NCI-H128 (cell line): ENCODE results near the gene ITM2C.

Experiments
- DNase-seq: peaks from one replicate; lab custom pipeline; 2025; ENCODE audit not compliant: unreplicated experiment; lab: John Stamatoyannopoulos, UW

ITM2C gene

DNA sequence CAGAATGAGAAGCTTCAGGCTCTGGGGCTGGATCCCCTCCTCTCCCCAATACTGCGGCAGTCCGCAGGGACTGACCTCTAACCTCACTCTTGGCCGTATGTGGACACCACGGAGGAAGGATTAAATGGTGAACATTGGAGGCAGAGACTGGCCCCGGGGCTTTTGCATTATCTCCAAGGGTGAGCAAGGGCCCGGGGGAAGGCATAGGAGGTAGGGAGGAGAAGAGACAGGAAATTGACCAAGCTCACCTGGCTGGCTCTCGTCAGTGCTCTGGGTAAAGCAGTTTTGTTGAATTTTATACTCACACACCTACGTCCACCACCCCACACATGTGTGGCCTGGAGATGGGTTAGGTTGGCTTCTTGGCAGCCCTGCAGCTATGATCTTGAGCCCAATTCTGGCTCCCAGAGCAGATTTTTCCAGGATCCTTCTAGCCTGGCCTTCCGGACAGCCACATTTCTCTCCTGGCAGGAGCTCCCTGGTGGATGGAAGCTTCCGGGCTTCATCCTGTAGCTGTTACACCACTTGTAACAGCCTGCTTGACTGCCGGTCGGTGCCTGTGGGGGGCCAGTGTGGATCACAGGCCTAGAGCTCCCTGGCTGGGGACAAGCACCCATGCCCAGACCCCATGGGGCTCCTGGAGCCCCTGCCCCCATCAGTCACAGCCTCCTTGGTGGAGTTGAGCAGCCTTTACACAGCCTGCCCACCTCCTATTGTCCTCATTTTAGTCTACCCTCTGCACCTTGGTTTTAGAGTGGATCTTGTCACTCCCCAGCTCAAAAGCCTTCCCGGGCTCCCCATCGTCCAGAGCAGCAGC is 7.6 kb downstream of the ITM2C start:
- DNase-seq, result no peak

DNA sequence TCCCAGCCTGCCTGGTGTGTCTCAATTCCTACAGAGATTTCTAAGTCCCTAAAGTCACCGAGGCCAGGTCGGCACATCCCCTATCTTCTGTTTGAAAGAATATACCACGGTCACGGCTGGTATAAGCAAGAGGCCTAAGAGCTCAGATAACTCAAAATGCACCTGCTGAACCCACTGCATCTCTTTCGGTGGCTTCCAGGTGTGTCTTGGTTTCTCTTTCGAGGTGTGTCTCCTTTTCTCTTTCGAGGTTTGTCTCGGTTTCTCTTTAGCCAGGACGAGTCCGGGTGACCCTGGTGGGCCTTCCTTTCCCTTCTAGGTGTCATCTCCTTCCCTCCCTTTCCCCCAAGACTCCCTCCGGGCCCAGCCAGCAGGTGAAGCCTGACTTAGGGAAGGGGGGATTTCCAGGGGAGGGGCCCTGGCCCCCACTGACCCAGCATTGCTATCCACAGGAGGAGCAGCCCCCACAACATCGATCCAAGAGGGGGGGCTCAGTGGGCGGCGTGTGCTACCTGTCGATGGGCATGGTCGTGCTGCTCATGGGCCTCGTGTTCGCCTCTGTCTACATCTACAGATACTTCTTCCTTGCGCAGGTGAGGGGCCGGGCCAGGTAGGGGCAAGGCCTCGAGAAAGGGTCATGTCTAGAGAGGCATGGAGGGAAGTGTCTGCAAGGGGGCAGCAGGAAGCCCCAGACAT is 8.4 kb downstream of the ITM2C start:
- DNase-seq, result no peak

DNA sequence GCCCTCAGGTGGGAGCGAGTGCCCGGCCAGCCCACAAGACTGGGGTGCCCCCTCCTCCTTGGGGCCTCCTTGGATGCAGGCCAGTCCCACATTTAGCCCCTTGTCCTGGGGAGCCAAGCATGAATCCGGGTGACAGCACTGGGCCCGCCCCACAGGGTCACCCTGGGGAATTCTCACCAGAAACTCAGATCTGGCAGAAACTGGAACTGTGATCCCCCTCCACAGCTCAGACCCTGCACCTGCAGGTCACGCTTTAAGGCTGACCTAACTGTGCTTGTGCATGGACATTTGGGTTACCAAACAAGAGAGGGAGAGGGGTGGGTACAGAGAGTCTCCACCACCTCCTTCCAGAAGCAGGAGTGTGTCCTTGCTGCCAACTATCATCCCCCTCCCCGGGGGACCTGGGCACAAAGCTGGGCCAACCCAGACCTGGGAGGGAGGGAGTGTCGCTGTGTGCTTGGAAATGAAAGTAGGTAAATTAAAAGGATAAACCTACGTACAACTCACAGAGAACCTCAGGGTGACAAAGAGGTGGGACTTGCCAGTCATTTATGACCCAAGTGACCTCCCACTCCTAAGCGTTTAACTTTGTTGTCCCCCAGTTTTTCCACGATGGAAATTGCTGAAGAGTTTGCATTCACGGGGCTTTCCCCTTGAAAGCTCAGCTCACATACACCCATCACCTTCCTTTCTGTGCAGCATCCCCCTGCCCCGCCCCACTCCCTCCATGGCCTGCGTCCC is 9.1 kb downstream of the ITM2C start:
- no peak for DNase-seq

DNA sequence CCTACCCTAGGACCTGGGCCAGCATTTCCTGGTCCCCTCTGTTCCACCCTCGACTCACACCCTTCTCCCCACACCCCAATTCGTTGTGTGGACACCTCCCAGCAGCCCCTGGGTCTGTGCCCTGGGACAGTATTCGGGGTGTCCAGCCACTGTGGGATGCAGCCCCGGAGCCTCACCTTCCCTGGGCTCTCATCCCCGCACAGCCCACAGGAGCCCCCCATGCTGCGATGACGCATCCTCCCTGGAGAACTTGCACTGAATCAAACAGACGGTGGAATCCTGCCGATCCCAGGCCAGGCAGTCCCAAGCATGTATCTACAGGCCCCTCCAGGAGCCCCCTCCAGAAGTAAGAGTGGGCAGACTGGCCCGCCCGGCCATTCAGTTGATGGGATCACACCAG is 9.7 kb downstream of the ITM2C start:
- no peak for DNase-seq

DNA sequence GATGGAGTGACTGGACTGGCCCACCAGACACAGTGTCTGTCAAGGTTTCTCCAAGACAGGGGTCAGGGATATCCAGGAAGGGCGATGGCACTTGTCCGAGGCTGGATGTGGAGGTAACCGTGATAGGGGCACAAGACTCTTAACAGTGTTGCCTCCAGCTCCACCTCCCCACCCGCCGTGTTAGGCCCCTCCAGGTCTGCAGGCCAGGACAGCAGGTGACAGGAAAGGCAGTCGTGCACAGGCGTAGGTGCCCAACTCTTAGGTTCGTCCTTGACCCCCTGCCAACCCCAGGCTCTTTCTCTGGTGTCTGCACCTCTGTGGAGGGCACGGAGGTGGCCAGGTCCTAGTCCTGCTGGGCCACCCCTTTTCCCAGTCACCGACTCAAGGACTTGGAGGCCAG is 10.1 kb downstream of the ITM2C start:
- no peak for DNase-seq

DNA sequence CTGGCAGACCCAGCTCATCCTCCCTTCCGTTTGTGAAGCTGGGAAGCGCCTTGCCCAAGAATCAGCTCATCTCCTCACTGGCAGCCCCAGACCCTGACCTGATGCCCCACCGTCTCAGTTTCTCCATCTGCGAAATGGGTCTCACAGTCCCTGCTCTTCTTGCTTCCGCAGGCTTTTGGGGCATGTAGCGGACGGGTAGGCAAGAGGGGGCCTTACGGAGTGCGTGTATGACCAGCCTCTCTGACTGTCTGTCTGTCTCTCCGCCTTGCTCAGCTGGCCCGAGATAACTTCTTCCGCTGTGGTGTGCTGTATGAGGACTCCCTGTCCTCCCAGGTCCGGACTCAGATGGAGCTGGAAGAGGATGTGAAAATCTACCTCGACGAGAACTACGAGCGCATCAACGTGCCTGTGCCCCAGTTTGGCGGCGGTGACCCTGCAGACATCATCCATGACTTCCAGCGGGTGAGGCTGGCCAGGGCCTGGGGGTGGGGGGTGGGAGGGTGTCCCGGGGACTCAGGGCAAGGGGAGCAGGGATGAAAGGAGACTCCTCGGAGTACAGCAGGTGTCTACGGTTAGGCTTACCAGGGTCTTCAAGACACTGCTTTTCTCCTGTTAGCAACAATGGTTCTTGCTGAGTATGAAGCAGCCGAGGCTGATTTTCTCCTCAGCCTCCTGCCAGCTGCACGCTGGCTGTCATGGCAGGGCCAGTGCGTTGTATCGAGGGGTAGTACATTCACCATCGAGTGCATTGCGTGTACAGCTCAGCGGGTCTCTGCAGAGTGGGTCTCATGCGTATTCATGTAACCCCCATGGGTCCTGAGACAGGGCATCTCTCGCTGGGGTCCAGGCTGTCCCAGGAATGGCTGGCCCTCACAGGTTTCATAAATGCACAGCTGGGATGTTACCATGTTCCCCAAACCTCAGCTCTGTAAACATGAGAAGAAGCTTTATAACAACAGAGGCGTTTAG is 10.9 kb downstream of the ITM2C start:
- DNase-seq, result no peak

DNA sequence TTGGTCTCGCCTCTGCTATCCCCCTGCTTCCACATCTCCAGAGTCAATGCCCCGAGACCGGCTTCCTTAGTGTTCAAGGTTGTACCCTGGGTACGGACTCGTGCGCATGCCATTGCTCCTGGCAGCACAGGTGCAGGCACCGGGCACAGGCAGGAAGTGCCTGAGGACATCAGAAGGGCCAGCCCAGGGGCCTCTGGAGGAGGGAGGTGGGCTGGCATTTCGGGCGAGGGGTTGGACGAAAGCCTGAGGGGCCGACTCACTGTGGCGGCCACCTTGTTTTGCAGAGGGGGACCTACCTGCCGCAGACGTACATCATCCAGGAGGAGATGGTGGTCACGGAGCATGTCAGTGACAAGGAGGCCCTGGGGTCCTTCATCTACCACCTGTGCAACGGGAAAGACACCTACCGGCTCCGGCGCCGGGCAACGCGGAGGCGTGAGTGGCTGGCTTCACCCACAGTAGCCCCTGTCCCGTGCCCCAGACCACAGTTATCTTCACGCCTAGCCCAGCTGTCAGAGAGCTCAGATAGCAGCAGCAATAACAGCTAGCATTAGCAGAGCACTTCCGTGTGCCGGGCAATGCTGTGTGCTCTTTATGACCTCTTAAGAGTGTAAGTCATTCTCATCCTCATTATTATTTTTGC is 12.5 kb downstream of the ITM2C start:
- no peak for DNase-seq

DNA sequence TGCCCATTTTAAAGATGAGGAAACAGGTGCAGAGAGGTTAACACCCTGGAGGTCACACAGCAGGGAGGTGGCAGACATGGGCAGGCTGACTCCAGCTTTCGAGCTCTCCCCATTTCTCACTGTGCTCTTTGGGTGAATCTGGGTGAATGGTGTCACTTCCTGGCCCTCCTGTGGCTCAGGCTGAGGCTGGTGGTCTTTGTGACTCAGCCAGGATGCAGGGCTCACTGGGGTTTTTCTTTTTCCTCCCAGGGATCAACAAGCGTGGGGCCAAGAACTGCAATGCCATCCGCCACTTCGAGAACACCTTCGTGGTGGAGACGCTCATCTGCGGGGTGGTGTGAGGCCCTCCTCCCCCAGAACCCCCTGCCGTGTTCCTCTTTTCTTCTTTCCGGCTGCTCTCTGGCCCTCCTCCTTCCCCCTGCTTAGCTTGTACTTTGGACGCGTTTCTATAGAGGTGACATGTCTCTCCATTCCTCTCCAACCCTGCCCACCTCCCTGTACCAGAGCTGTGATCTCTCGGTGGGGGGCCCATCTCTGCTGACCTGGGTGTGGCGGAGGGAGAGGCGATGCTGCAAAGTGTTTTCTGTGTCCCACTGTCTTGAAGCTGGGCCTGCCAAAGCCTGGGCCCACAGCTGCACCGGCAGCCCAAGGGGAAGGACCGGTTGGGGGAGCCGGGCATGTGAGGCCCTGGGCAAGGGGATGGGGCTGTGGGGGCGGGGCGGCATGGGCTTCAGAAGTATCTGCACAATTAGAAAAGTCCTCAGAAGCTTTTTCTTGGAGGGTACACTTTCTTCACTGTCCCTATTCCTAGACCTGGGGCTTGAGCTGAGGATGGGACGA is 13.2 kb downstream of the ITM2C start:
- no peak for DNase-seq

DNA sequence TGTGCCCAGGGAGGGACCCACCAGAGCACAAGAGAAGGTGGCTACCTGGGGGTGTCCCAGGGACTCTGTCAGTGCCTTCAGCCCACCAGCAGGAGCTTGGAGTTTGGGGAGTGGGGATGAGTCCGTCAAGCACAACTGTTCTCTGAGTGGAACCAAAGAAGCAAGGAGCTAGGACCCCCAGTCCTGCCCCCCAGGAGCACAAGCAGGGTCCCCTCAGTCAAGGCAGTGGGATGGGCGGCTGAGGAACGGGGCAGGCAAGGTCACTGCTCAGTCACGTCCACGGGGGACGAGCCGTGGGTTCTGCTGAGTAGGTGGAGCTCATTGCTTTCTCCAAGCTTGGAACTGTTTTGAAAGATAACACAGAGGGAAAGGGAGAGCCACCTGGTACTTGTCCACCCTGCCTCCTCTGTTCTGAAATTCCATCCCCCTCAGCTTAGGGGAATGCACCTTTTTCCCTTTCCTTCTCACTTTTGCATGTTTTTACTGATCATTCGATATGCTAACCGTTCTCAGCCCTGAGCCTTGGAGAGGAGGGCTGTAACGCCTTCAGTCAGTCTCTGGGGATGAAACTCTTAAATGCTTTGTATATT is 14.0 kb downstream of the ITM2C start:
- no peak for DNase-seq

DNA sequence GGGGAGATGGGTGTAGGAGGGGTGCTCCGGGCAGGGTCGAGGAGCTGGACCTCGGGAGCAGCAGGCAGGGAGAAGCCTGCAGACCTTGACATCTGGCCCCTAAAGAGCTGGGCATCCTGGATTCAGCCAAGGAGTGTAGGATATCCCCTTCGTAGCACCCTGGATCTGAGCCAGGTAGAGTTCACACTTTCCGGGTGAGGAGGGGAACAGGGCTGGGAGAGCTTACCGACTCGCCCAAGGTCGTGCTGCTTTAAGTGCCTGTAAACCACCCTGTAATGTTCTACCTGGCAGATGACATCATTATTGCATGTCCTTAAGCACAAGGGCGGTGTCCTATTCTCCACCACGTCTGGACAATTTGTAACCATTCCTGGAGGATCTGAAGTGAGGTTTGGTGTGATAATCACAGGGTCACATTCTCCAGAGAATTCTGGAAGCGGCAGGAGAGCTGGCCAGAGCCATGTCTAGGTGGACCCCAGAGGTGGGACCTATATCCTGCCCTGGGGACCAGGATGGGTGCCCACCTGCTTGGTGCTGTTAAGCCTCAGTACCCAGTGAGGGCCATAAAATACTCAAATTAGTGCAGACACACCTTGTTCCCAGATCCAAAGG is 14.6 kb downstream of the ITM2C start:
- DNase-seq, result no peak

DNA sequence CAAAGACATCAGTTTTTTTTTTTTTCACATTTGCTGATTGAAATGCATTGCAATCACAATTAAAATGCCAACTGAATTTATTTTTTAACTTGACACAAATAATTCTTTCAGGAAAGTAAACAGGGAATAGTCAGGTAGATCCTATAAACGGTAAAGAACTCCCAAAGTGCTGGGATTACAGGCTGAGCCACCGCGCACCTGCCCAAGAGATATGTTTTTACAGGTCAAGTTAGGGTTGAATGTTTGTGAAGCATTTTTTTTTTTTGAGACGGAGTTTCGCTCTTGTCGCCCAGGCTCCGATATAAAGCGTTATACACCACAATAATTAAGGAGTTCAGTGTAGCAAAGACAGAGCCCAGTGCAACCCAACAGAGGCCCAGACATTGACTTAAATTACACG is 15.1 kb downstream of the ITM2C start:
- no peak for DNase-seq

DNA sequence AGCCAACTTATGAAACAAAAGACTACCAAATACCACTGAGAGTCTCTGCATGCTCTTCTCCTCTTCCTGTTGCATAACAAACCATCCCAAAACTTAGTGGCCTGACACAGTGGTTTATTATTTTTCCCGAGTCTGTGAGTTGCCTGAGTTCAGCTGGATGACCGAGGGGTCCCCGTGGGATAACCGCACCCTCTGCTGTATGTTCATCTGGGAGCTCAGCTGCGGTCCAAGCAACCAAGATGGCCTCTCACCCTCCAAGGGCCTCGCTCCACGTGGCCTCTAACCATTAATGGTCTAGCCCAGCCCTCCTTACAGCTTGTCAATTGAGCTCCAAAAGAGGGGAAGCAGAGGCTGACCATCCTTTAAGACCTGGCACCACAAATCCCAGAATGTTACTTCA is 17.1 kb downstream of the ITM2C start:
- no peak for DNase-seq

DNA sequence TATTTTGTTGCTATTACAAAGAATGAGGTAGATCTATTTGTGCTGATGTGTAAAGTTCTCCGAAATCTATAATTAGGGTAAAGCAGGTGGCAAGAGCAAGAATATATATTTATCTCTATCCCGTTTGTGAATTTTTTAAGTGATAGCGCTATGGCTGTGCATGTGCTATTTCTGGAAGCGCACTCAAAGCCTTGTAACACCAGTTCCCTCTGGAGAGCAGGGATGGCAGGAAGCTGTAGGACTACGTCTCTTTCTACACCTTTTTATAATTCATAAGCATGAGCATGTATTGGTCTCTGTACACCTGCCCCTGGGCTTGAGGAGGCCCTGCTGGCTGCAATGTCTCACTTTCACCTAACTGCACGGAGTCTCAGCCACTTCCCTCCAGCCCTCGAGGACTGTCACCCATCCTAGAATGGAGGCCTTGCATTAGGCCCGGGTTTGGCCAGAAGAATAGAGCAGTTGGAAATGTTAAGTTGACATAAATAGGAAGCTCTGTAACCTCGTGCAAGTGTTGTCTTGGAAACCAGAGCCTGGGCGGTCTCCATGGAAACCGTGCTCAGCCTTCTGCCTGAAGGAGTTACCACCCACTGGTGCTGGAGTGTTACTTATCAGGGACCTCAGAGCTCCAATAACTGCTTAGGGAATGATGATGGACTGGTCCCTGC is 20.9 kb downstream of the ITM2C start:
- DNase-seq, result no peak

DNA sequence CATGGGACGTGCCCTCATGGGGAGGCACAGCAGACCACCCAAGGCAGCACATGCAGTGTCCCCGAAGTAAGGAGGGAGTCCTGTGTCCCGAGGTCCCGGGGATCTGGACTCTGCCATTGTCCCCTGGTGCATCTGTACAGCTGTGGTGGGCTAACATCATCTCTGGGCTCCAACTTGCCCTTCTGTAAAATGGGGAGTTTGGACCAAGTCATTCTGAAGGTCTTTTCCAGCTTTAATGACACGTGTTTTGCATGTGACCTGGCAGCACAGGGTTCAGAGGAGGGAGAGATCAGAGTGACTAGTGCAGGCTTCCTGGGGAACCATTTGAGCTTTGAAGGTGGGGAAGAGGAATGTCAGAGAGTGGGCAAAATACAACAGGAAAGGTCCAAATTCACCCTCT is 21.5 kb downstream of the ITM2C start:
- DNase-seq, result no peak

DNA sequence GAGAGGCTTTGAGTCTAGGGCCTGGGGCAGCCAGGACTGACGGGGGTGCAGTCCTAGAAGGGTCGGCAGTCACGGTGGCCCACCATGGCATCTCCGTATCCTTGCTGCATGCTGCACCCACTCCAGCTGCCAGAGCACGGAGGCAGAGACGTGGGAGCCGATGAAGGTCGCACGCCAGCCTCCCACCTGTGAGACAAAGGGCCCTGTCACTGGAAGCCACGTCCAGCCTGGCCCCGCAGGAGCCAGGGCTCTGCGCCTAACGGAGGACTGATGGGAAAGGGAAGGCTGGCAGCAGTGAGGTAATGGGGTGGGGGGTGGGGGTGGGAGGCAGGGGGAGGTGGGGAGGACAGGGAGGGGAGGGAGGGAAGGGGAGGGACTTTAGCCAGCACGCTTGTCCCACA is 21.9 kb downstream of the ITM2C start:
- DNase-seq, result no peak

DNA sequence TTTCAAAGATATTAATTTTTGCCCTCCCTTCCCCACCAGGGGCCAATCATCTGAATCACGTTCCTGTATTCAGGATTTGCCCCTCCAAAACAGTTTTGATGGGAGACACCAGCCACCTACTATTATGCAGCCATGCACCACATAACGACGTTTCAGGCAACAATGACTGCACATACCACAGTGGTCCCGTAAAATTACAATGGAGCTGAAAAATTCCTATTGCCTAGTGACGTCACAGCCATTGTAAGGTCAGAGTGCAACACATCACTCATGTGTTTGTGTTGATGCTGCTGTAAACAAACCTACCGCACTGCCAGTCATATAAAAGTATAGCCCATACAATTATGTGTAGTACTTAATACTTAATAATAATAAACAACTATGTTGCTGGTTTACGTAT is 22.6 kb downstream of the ITM2C start:
- no peak for DNase-seq

DNA sequence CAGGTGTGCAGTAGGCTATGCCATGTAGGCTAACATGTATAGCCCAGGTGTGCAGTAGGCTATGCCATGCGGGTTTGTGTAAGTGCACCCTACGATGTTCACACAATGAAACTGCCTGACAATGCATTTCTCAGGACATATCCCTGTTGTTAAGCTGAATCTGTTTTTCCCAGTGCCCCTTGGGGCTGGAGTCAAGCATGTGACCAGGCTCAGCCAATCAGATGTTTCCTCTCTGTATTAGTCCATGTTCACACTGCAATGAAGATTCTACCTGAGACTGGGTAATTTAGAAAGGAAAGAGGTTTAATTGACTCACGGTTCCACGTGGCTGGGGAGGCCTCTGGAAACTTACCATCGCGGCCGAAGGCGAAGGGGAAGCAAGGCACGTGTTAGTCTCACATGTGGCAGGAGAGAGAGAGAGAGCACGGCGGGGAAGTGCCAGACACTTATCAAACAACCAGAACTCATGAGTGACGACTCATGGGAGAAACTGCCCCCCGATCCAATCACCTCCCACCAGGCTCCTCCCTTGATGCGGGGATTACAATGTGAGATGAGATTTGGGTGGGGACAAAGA is 24.2 kb downstream of the ITM2C start:
- no peak for DNase-seq
